ENCODE measurements around the gene FOXP1.

FOXP1 gene

DNA sequence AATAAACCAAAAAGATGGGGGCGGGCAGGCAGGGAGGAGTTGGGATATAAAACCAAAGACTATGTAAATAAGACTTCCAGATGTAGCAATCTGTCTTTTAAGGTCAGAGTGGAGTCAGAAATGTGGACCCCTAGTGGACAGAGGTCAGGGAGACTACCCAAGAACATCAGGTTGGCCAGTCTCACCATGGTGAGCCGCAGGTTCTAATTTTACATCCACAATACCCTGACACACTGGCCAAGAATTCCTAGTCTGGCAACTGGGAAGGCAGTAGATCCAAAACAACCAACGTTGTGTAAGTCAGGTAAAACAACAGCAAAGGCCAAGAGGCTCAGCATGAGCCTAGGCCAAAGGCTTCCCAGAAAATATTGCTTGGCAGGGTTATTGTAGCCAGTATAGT lies 203.4 kb downstream of the FOXP1 start:
- Histone ChIP-seq H3K4me1 (no peaks in the 10 kb centered on the region), H3K9ac (no peak overlapping the region), H3K9me3 (ENCODE audit: control insufficient read depth, low read length) (no peaks in the 10 kb centered on the region), H3K27ac (no peak overlapping the region), H3K27me3 (ENCODE audit: control insufficient read depth, insufficient read depth, low read length) (no peaks in the 10 kb centered on the region), H3K4me3 (ENCODE audit: low read depth, low read length) (no peak overlapping the region), H3K36me3 (ENCODE audit: control insufficient read depth, insufficient read depth, low read length) (no peaks in the 10 kb centered on the region), H2AFZ (no peak overlapping the region), H3K4me2 (ENCODE audit: low read length) (no peak overlapping the region), H3K79me2 (peaks cover 3% of the 10 kb centered on the region)
- TF ChIP-seq, protein P1, sequence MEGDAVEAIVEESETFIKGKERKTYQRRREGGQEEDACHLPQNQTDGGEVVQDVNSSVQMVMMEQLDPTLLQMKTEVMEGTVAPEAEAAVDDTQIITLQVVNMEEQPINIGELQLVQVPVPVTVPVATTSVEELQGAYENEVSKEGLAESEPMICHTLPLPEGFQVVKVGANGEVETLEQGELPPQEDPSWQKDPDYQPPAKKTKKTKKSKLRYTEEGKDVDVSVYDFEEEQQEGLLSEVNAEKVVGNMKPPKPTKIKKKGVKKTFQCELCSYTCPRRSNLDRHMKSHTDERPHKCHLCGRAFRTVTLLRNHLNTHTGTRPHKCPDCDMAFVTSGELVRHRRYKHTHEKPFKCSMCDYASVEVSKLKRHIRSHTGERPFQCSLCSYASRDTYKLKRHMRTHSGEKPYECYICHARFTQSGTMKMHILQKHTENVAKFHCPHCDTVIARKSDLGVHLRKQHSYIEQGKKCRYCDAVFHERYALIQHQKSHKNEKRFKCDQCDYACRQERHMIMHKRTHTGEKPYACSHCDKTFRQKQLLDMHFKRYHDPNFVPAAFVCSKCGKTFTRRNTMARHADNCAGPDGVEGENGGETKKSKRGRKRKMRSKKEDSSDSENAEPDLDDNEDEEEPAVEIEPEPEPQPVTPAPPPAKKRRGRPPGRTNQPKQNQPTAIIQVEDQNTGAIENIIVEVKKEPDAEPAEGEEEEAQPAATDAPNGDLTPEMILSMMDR (IDR thresholded peaks at IDR 0.05), result no peak

DNA sequence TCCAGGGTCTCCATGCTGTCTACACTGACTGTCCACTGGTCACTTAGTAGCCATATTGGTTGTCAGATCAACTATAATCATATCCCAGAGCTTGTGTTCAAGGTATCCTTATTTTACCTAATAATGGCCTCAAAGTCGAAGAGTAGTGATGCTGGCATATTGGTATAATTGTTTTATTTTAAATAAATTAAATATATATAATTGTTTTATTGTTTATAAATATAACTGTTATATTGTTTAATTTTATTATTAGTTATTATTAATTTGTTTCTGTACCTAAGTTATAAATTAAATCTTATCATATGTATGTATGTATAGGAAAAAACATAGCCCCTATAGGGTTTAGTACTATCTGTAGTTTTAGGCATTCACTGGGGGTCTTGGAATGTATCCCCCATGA lies 205.0 kb downstream of the FOXP1 start:
- H3K4me1 ChIP-seq, result no peaks in the 10 kb centered on the region
- H3K9me3 ChIP-seq (ENCODE audit: control insufficient read depth, low read length), result no peaks in the 10 kb centered on the region
- H3K27me3 ChIP-seq (ENCODE audit: control insufficient read depth, insufficient read depth, low read length), result no peaks in the 10 kb centered on the region
- H3K36me3 ChIP-seq (ENCODE audit: control insufficient read depth, insufficient read depth, low read length), result no peaks in the 10 kb centered on the region
- H3K9ac ChIP-seq, result no peak overlapping the region
- peaks cover 3% of the 10 kb centered on the region for H3K79me2 ChIP-seq
- H3K4me2 ChIP-seq (ENCODE audit: low read length), result no peak overlapping the region
- no peak overlapping the region for H2AFZ ChIP-seq
- H3K4me3 ChIP-seq (ENCODE audit: low read depth, low read length), result no peak overlapping the region
- H3K27ac ChIP-seq, result no peak overlapping the region
- TF ChIP-seq, protein P1 (IDR thresholded peaks at IDR 0.05), result no peak

DNA sequence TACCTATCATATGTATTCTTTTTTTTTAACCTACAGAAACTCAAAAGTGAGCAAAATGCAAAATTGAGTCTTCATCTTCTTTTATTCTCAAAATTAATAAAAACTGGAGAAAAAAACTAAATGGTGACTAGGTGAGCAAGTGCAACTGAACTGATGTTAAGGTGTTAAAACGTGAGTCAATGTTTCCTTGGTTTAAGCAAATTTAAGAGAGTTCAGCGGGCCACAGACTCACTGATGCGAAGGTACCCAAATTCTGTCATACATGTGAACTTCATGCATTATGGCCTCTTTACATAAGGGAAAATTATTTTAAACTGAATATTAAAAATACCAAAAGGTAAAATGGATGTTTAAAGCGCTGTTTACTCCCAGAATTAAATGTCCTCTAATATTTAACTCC lies 206.6 kb downstream of the FOXP1 start:
- TF ChIP-seq, protein P1 (IDR thresholded peaks at IDR 0.05), result no peak
- H3K4me1 ChIP-seq, result no peaks in the 10 kb centered on the region
- no peaks in the 10 kb centered on the region for H3K27me3 ChIP-seq (ENCODE audit: control insufficient read depth, insufficient read depth, low read length)
- H3K27ac ChIP-seq, result no peak overlapping the region
- H3K9ac ChIP-seq, result no peak overlapping the region
- H2AFZ ChIP-seq, result no peak overlapping the region
- H3K36me3 ChIP-seq (ENCODE audit: control insufficient read depth, insufficient read depth, low read length), result no peaks in the 10 kb centered on the region
- H3K9me3 ChIP-seq (ENCODE audit: control insufficient read depth, low read length), result no peaks in the 10 kb centered on the region
- H3K4me2 ChIP-seq (ENCODE audit: low read length), result no peak overlapping the region
- peaks cover 3% of the 10 kb centered on the region for H3K79me2 ChIP-seq
- H3K4me3 ChIP-seq (ENCODE audit: low read depth, low read length), result no peak overlapping the region

DNA sequence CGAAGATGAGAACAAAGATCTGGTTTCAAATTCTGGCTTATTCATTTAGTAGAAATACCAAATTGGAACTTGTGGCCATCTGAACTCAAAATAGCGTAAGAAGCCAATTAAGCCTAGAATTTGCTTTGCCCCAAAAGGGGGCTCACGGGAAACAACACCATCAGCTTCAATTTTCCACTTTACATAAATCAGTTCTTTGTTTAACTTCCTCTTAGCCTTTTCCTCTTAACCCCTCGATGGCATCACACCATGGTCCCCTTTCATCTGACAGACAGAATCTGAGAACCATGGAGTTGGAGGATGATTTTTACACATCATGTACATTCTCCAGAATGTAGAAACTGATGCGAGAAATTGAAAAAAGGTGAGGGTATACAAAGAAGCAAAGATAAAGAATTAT lies 207.0 kb downstream of the FOXP1 start:
- Histone ChIP-seq H2AFZ (no peak overlapping the region), H3K9me3 (ENCODE audit: control insufficient read depth, low read length) (no peaks in the 10 kb centered on the region), H3K4me3 (ENCODE audit: low read depth, low read length) (no peak overlapping the region), H3K27me3 (ENCODE audit: control insufficient read depth, insufficient read depth, low read length) (no peaks in the 10 kb centered on the region), H3K4me2 (ENCODE audit: low read length) (no peak overlapping the region), H3K36me3 (ENCODE audit: control insufficient read depth, insufficient read depth, low read length) (no peaks in the 10 kb centered on the region), H3K9ac (no peak overlapping the region), H3K79me2 (peaks cover under 1% of the 10 kb centered on the region), H3K27ac (no peak overlapping the region), H3K4me1 (no peaks in the 10 kb centered on the region)
- TF ChIP-seq, protein P1 (IDR thresholded peaks at IDR 0.05), result no peak

DNA sequence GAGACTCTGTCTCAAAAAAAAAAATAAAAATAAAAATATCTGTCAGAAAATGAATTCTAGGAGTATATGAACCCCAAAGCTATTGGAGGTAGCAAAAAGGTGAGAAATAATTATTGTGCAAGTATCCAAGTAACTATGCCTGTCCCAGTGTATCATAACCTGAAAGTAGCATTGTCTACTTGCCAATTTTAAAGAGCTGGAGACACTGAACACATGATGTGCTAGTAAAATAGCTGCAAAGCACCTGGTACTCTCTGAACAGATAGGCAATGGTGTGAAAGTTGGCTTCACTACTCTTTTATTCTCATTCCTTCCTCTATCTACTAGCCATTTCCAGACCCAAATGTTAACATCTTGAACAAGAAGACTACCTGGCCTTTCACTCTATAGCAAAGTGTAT lies 208.9 kb downstream of the FOXP1 start:
- H3K4me3 ChIP-seq (ENCODE audit: low read depth, low read length), result no peak overlapping the region
- no peaks in the 10 kb centered on the region for H3K36me3 ChIP-seq (ENCODE audit: control insufficient read depth, insufficient read depth, low read length)
- no peaks in the 10 kb centered on the region for H3K4me1 ChIP-seq
- H3K79me2 ChIP-seq, result peaks cover 3% of the 10 kb centered on the region
- no peak overlapping the region for H3K9ac ChIP-seq
- no peak overlapping the region for H2AFZ ChIP-seq
- H3K27me3 ChIP-seq (ENCODE audit: control insufficient read depth, insufficient read depth, low read length), result no peaks in the 10 kb centered on the region
- H3K9me3 ChIP-seq (ENCODE audit: control insufficient read depth, low read length), result no peaks in the 10 kb centered on the region
- no peak overlapping the region for H3K4me2 ChIP-seq (ENCODE audit: low read length)
- TF ChIP-seq, protein P1 (IDR thresholded peaks at IDR 0.05), result no peak
- no peak overlapping the region for H3K27ac ChIP-seq

All from parathyroid adenoma (tissue), 2 donors.